WTC11 (cell line): ENCODE results near the gene SIM2. TPM values are rescaled to one million over a fixed set of nuclear protein-coding genes. Genes with fewer than 3 reads are reported as not detected.

Source experiments
- ATAC-seq: fragments of 200-7000 bp; cut with Tn5 transposase; 2 replicates; pipeline ENCODE4 v1.10.0; 2021; ENCODE audit warnings: mild to moderate bottlenecking, moderate library complexity
- CTCF ChIA-PET: fragments of 300-600 bp; sonication (Branson Sonifier 250); formaldehyde crosslinking; loops from one replicate; lab custom pipeline; 2021; ENCODE audit warnings: antibody characterized with exemption; lab: Charles Lee
- POLR2A ChIA-PET: fragments of 350-600 bp; sonication (Branson Sonifier 250); formaldehyde crosslinking; loops from one replicate; lab custom pipeline; 2021; ENCODE audit warnings: antibody characterized with exemption; lab: Charles Lee
- DNase-seq: peaks from one replicate; pipeline ENCODE4 v3.0.0; 2021; ENCODE audit warnings: low spot score
- H3K27ac Mint-ChIP-seq: 2 replicates; pipeline ENCODE4 v1.8.0; 2021; ENCODE audit warnings: mixed read lengths
- H3K27me3 Mint-ChIP-seq: 2 replicates; pipeline ENCODE4 v1.8.0; 2021; ENCODE audit warnings: low read depth, mild to moderate bottlenecking, moderate library complexity, mixed read lengths
- H3K36me3 Mint-ChIP-seq: 2 replicates; pipeline ENCODE4 v1.8.0; 2021; ENCODE audit warnings: mixed read lengths
- H3K4me1 Mint-ChIP-seq: 2 replicates; pipeline ENCODE4 v1.8.0; 2022; ENCODE audit warnings: mixed read lengths
- H3K4me3 Mint-ChIP-seq: 2 replicates; pipeline ENCODE4 v1.8.0; 2021; ENCODE audit warnings: mild to moderate bottlenecking, moderate library complexity, mixed read lengths
- H3K9me3 Mint-ChIP-seq: 2 replicates; pipeline ENCODE4 v1.8.0; 2021; ENCODE audit warnings: mixed read lengths
- CBFB ChIP-seq: sonication (generic); formaldehyde crosslinking; IDR thresholded peaks from 2 replicates; pipeline ENCODE4 v1.8.1; 2022; ENCODE audit warnings: mild to moderate bottlenecking, low read depth, missing genetic modification reagents
- CREB1 ChIP-seq: sonication (generic); formaldehyde crosslinking; IDR thresholded peaks from 2 replicates; pipeline ENCODE4 v1.8.0; 2023; ENCODE audit warnings: mild to moderate bottlenecking, missing genetic modification reagents
- ESRRA ChIP-seq: sonication (generic); formaldehyde crosslinking; IDR thresholded peaks from 2 replicates; pipeline ENCODE4 v1.8.1; 2022; ENCODE audit warnings: mild to moderate bottlenecking, missing genetic modification reagents, borderline replicate concordance
- ETV6 ChIP-seq: sonication (generic); formaldehyde crosslinking; IDR thresholded peaks from 2 replicates; pipeline ENCODE4 v1.8.1; 2022; ENCODE audit warnings: mild to moderate bottlenecking, missing genetic modification reagents
- GABPB1 ChIP-seq: sonication (generic); formaldehyde crosslinking; IDR thresholded peaks from 2 replicates; pipeline ENCODE4 v1.8.1; 2023; ENCODE audit warnings: mild to moderate bottlenecking, missing genetic modification reagents
- MYBL2 ChIP-seq: sonication (generic); formaldehyde crosslinking; IDR thresholded peaks from 2 replicates; pipeline ENCODE4 v1.8.1; 2023; ENCODE audit warnings: mild to moderate bottlenecking, moderate library complexity, missing genetic modification reagents
- NR2C2 ChIP-seq: sonication (generic); formaldehyde crosslinking; IDR thresholded peaks from 2 replicates; pipeline ENCODE4 v1.8.0; 2022; ENCODE audit warnings: mild to moderate bottlenecking, missing genetic modification reagents
- RORB ChIP-seq: fragments of 250-450 bp; sonication (Bioruptor Pico); IDR thresholded peaks from 2 replicates; pipeline ENCODE4 v1.9.0; 2021; ENCODE audit warnings: mild to moderate bottlenecking
- SMAD3 ChIP-seq: sonication (generic); formaldehyde crosslinking; IDR thresholded peaks from 2 replicates; pipeline ENCODE4 v1.8.0; 2022; ENCODE audit warnings: missing genetic modification reagents, mild to moderate bottlenecking, borderline replicate concordance
- SMAD4 ChIP-seq: sonication (generic); formaldehyde crosslinking; IDR thresholded peaks from 2 replicates; pipeline ENCODE4 v1.8.0; 2022; ENCODE audit warnings: mild to moderate bottlenecking, missing genetic modification reagents
- TEAD4 ChIP-seq: sonication (generic); formaldehyde crosslinking; IDR thresholded peaks from 2 replicates; pipeline ENCODE4 v1.8.0; 2022; ENCODE audit warnings: mild to moderate bottlenecking, missing genetic modification reagents
- ZNF219 ChIP-seq: sonication (generic); formaldehyde crosslinking; IDR thresholded peaks from 2 replicates; pipeline ENCODE4 v1.8.0; 2023; ENCODE audit warnings: missing genetic modification reagents, mild to moderate bottlenecking, borderline replicate concordance
- ZNF232 ChIP-seq: sonication (generic); formaldehyde crosslinking; IDR thresholded peaks from 2 replicates; pipeline ENCODE4 v1.8.0; 2022; ENCODE audit warnings: mild to moderate bottlenecking, missing genetic modification reagents
- ZNF423 ChIP-seq: fragments of 250-450 bp; sonication (Bioruptor Pico); IDR thresholded peaks from 2 replicates; pipeline ENCODE4 v2.1.2; 2022; ENCODE audit warnings: mild to moderate bottlenecking, moderate library complexity
- total RNA-seq: library from RNA; stranded (reverse); gene quantifications from 3 replicates; pipeline ENCODE4 v1.2.3, GENCODE V29; 2021
- TF ChIP-seq, protein P1 (sequence below): sonication (generic); formaldehyde crosslinking; conservative IDR thresholded peaks from 2 replicates; pipeline ENCODE4 v1.8.1; 2023; ENCODE audit warnings: mild to moderate bottlenecking, low read depth, missing genetic modification reagents, moderate library complexity
- TF ChIP-seq, protein P2 (sequence below): sonication (generic); formaldehyde crosslinking; IDR thresholded peaks from 2 replicates; pipeline ENCODE4 v1.8.0; 2023; ENCODE audit warnings: mild to moderate bottlenecking, missing genetic modification reagents
- TF ChIP-seq, protein P3 (sequence below): sonication (generic); formaldehyde crosslinking; IDR thresholded peaks from 2 replicates; pipeline ENCODE4 v1.8.0; 2022; ENCODE audit warnings: mild to moderate bottlenecking, missing genetic modification reagents
- TF ChIP-seq, protein P4 (sequence below): sonication (generic); formaldehyde crosslinking; IDR thresholded peaks from 2 replicates; pipeline ENCODE4 v1.8.0; 2022; ENCODE audit warnings: mild to moderate bottlenecking, missing genetic modification reagents
- TF ChIP-seq, protein P5 (sequence below): sonication (generic); formaldehyde crosslinking; IDR thresholded peaks from 2 replicates; pipeline ENCODE4 v1.8.1; 2023; ENCODE audit warnings: mild to moderate bottlenecking, moderate library complexity, missing genetic modification reagents

The SIM2 gene
- total RNA-seq, 1 experiment from 2014 or later, result 0.17 TPM

DNA sequence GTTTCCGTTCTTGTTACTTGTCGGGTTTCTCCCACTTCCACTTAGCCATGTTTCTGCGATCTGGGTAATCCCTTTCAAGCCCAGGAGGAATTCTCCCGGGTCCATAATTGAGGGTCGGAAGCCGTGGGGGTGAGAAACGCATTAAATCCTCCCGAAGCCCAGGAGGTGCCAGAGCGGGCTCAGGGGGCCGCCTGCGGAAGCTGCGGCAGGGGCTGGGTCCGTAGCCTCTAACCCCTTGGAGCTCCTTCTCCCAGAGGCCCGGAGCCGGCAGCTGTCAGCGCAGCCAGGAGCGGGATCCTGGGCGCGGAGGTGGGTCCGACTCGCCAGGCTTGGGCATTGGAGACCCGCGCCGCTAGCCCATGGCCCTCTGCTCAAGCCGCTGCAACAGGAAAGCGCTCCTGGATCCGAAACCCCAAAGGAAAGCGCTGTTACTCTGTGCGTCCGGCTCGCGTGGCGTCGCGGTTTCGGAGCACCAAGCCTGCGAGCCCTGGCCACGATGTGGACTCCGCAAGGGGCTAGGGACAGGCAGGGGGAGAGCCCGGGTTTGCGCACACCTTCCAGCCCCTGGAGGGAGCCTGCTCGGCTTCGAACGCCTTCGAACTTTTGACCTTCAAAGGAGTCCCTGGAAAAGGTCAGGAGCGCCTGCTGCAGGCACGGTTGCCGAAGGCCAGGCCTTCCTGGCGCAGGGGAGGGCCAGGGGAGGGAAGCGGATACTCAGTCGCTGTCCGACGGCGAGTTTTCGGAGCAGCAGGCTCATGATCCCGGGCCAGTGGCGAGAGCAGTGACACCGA, 1.7 kb upstream of the SIM2 start:
- DNase-seq (peak; percentile 67), ATAC-seq (peak; percentile 6)
- no peak overlapping the region for H3K27ac Mint-ChIP-seq
- CTCF ChIA-PET, result interaction anchor here (1.1 to 2.2 kb wide), 3 partner anchors 8 to 67 kb away, joined by 5 to 8 read pairs (median 8); no protein-coding TSS in a partner anchor
- H3K4me3 Mint-ChIP-seq, result peak overlapping the region; percentile 54
- TF ChIP-seq TEAD4 (CRISPR knock-in tag), result no peak
- TF ChIP-seq SMAD3 (CRISPR knock-in tag), result no peak
- TF ChIP-seq CBFB (CRISPR knock-in tag), result no peak
- no peak for TF ChIP-seq SMAD4 (CRISPR knock-in tag)
- TF ChIP-seq ZNF219 (CRISPR knock-in tag), result no peak
- no peak for TF ChIP-seq ZNF232 (CRISPR knock-in tag)
- TF ChIP-seq CREB1 (CRISPR knock-in tag), result no peak
- TF ChIP-seq, protein P1, sequence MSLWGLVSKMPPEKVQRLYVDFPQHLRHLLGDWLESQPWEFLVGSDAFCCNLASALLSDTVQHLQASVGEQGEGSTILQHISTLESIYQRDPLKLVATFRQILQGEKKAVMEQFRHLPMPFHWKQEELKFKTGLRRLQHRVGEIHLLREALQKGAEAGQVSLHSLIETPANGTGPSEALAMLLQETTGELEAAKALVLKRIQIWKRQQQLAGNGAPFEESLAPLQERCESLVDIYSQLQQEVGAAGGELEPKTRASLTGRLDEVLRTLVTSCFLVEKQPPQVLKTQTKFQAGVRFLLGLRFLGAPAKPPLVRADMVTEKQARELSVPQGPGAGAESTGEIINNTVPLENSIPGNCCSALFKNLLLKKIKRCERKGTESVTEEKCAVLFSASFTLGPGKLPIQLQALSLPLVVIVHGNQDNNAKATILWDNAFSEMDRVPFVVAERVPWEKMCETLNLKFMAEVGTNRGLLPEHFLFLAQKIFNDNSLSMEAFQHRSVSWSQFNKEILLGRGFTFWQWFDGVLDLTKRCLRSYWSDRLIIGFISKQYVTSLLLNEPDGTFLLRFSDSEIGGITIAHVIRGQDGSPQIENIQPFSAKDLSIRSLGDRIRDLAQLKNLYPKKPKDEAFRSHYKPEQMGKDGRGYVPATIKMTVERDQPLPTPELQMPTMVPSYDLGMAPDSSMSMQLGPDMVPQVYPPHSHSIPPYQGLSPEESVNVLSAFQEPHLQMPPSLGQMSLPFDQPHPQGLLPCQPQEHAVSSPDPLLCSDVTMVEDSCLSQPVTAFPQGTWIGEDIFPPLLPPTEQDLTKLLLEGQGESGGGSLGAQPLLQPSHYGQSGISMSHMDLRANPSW (CRISPR knock-in tag), result no peak
- TF ChIP-seq RORB, result no peak
- no peak for TF ChIP-seq GABPB1 (CRISPR knock-in tag)
- no peak for TF ChIP-seq NR2C2 (CRISPR knock-in tag)
- TF ChIP-seq, protein P2, sequence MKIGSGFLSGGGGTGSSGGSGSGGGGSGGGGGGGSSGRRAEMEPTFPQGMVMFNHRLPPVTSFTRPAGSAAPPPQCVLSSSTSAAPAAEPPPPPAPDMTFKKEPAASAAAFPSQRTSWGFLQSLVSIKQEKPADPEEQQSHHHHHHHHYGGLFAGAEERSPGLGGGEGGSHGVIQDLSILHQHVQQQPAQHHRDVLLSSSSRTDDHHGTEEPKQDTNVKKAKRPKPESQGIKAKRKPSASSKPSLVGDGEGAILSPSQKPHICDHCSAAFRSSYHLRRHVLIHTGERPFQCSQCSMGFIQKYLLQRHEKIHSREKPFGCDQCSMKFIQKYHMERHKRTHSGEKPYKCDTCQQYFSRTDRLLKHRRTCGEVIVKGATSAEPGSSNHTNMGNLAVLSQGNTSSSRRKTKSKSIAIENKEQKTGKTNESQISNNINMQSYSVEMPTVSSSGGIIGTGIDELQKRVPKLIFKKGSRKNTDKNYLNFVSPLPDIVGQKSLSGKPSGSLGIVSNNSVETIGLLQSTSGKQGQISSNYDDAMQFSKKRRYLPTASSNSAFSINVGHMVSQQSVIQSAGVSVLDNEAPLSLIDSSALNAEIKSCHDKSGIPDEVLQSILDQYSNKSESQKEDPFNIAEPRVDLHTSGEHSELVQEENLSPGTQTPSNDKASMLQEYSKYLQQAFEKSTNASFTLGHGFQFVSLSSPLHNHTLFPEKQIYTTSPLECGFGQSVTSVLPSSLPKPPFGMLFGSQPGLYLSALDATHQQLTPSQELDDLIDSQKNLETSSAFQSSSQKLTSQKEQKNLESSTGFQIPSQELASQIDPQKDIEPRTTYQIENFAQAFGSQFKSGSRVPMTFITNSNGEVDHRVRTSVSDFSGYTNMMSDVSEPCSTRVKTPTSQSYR (CRISPR knock-in tag), result no peak
- TF ChIP-seq ETV6, result no peak
- TF ChIP-seq MYBL2 (CRISPR knock-in tag), result no peak
- TF ChIP-seq, protein P3, sequence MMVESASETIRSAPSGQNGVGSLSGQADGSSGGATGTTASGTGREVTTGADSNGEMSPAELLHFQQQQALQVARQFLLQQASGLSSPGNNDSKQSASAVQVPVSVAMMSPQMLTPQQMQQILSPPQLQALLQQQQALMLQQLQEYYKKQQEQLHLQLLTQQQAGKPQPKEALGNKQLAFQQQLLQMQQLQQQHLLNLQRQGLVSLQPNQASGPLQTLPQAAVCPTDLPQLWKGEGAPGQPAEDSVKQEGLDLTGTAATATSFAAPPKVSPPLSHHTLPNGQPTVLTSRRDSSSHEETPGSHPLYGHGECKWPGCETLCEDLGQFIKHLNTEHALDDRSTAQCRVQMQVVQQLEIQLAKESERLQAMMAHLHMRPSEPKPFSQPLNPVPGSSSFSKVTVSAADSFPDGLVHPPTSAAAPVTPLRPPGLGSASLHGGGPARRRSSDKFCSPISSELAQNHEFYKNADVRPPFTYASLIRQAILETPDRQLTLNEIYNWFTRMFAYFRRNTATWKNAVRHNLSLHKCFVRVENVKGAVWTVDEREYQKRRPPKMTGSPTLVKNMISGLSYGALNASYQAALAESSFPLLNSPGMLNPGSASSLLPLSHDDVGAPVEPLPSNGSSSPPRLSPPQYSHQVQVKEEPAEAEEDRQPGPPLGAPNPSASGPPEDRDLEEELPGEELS (CRISPR knock-in tag), result no peak
- TF ChIP-seq, protein P4, sequence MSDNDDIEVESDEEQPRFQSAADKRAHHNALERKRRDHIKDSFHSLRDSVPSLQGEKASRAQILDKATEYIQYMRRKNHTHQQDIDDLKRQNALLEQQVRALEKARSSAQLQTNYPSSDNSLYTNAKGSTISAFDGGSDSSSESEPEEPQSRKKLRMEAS, result peak; percentile 27; the same call in 1 of the 2 replicates
- peak; percentile 84; the same call in 1 of the 2 replicates for TF ChIP-seq ESRRA (CRISPR knock-in tag)
- no peak for TF ChIP-seq ZNF423 (CRISPR knock-in tag)
- TF ChIP-seq, protein P5, sequence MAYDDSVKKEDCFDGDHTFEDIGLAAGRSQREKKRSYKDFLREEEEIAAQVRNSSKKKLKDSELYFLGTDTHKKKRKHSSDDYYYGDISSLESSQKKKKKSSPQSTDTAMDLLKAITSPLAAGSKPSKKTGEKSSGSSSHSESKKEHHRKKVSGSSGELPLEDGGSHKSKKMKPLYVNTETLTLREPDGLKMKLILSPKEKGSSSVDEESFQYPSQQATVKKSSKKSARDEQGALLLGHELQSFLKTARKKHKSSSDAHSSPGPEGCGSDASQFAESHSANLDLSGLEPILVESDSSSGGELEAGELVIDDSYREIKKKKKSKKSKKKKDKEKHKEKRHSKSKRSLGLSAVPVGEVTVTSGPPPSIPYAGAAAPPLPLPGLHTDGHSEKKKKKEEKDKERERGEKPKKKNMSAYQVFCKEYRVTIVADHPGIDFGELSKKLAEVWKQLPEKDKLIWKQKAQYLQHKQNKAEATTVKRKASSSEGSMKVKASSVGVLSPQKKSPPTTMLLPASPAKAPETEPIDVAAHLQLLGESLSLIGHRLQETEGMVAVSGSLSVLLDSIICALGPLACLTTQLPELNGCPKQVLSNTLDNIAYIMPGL (CRISPR knock-in tag), result peak; percentile 36; the same call in 1 of the 2 replicates
- peaks cover 100% of the 10 kb centered on the region for H3K27me3 Mint-ChIP-seq
- H3K36me3 Mint-ChIP-seq, result no peaks in the 10 kb centered on the region; the same call in 1 of the 2 replicates
- H3K9me3 Mint-ChIP-seq, result no peaks in the 10 kb centered on the region
- H3K4me1 Mint-ChIP-seq, result peaks cover 56% of the 10 kb centered on the region
- POLR2A ChIA-PET, result no interaction called here
